Urinary bladder (tissue), 4 donors: ENCODE data around the gene BCL2L14. TPM values are rescaled to one million over a fixed set of nuclear protein-coding genes. Genes with fewer than 3 reads are reported as not detected.

Experiments
- DNase-seq: peaks from one replicate; pipeline ENCODE4 v3.0.0-alpha.2; 2015; ENCODE audit errors: extremely low spot score
- H3K27ac ChIP-seq: one replicate; pipeline ENCODE4 v1.5.1; 2013; ENCODE audit warnings: low read depth, mild to moderate bottlenecking, moderate library complexity
- H3K36me3 ChIP-seq: one replicate; pipeline ENCODE4 v1.6.1; 2013; ENCODE audit warnings: mild to moderate bottlenecking, moderate library complexity; ENCODE audit not compliant: insufficient read depth
- H3K4me1 ChIP-seq: one replicate; pipeline ENCODE4 v1.6.1; 2013; ENCODE audit warnings: mild to moderate bottlenecking, moderate library complexity; ENCODE audit not compliant: insufficient read depth
- H3K4me3 ChIP-seq: one replicate; pipeline ENCODE4 v1.5.1; 2013; ENCODE audit warnings: low read depth, low read length
- WGBS: extraction: QIAGEN DNeasy Blood & Tissue Kit; methylation state at CpG from one replicate; pipeline ENCODE4 v1.1.7; 2013; 5-methylcytosine and 5-hydroxymethylcytosine counted together
- polyA plus RNA-seq: library from polyadenylated mRNA; stranded (reverse); fragments of 200-250 nt; gene quantifications from one replicate; pipeline ENCODE4 v1.2.3, GENCODE V29; 2013
- total RNA-seq: library from RNA; depleted of rRNA; stranded (reverse); fragments of >200 nt; gene quantifications from one replicate; pipeline ENCODE4 v1.2.3, GENCODE V29; 2014
- donor health status: healthy with polysubstance abuse.
- donor health status: healthy.

BCL2L14 gene
- total and polyA plus RNA-seq, 2 donors, result 0.63 to 3.4 TPM

- Histone ChIP-seq H3K36me3 (no peaks in the 10 kb centered on the region), H3K4me1 (no peaks in the 10 kb centered on the region), H3K4me3 (no peak overlapping the region), H3K27ac (no peak overlapping the region)
- 82% methylated on average over 5 of the region's 5 CpGs for WGBS
- no peak for DNase-seq
Observed at GRCh38 chr12:12079291-12079690, 8.6 kb downstream of the BCL2L14 start.

- Histone ChIP-seq H3K36me3 (no peaks in the 10 kb centered on the region), H3K27ac (no peak overlapping the region), H3K4me1 (no peaks in the 10 kb centered on the region), H3K4me3 (no peak overlapping the region)
- 79% methylated on average over 3 of the region's 3 CpGs for WGBS
- DNase-seq, result no peak
Observed at GRCh38 chr12:12081836-12082497, 11.2 kb downstream of the BCL2L14 start.

- H3K36me3 ChIP-seq, result no peaks in the 10 kb centered on the region
- DNase-seq, result no peak
- no peaks in the 10 kb centered on the region for H3K4me1 ChIP-seq
- WGBS, result 94% methylated on average over 8 of the region's 8 CpGs
- no peak overlapping the region for H3K4me3 ChIP-seq
- no peak overlapping the region for H3K27ac ChIP-seq
Observed at GRCh38 chr12:12083688-12084087, 12.9 kb downstream of the BCL2L14 start.

GRCh38 chr12:12086362-12086761 lies 15.6 kb downstream of the BCL2L14 start:
- no peaks in the 10 kb centered on the region for H3K4me1 ChIP-seq
- 72% methylated on average over 5 of the region's 5 CpGs for WGBS
- H3K27ac ChIP-seq, result no peak overlapping the region
- no peak overlapping the region for H3K4me3 ChIP-seq
- no peaks in the 10 kb centered on the region for H3K36me3 ChIP-seq
- no peak for DNase-seq

DNA sequence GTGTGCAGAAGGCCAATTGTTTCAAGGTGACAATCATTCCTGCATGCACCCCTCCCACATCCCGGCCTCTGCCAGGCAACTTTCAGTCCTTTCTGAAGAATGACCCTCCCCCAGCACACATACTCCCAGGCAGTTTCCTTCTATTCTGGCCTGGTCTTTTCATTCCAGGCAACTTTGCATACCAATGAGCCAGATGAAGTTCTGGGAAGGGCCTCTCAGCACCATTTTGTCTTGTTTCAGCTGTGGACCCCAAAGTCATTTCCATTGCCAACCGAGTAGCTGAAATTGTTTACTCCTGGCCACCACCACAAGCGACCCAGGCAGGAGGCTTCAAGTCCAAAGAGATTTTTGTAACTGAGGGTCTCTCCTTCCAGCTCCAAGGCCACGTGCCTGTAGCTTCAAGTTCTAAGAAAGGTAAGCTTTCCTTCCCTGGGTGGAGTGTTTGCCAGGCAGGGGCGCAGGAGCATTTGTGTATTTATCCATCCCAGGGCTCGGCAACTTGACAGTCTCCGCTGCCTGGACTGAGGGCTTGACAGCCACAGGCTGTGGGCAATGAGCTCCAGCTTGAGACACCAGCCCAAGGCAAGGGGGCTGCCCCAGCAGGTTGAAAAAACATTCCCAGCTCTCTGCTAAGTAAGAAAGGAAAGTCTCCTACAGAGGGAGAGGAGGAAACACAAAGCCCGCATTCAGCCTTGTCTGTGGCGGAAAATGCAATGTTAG lies 16.4 kb downstream of the BCL2L14 start:
- Histone ChIP-seq H3K4me1 (no peaks in the 10 kb centered on the region), H3K36me3 (no peaks in the 10 kb centered on the region), H3K4me3 (no peak overlapping the region), H3K27ac (no peak overlapping the region)
- WGBS, result 87% methylated on average over 9 of the region's 9 CpGs
- DNase-seq, result no peak

DNA sequence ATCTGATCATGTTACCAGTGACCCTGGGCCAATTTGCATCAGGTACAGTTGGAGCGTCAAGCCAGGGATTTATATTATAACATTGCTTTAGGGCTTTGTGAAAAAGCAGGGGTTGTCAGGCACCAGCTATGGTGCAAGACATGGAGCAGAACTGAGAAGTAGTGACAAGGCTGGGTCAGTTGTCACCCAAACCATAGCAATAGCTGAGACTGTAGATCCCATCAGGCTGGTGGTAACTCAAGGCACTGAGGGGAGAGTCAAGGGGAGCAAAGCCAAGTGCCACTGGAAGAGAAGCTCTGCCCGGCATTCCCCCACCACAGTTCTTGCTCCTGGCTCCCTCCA lies 16.9 kb downstream of the BCL2L14 start:
- Histone ChIP-seq H3K27ac (no peak overlapping the region), H3K36me3 (no peaks in the 10 kb centered on the region), H3K4me1 (no peaks in the 10 kb centered on the region), H3K4me3 (no peak overlapping the region)
- WGBS, result 93% methylated on average over 2 of the region's 2 CpGs
- no peak for DNase-seq

- Histone ChIP-seq H3K27ac (no peak overlapping the region), H3K4me1 (no peaks in the 10 kb centered on the region), H3K4me3 (no peak overlapping the region), H3K36me3 (no peaks in the 10 kb centered on the region)
- DNase-seq, result no peak
- 94% methylated on average over 10 of the region's 10 CpGs for WGBS
Observed at GRCh38 chr12:12088147-12088546, 17.4 kb downstream of the BCL2L14 start.

DNA sequence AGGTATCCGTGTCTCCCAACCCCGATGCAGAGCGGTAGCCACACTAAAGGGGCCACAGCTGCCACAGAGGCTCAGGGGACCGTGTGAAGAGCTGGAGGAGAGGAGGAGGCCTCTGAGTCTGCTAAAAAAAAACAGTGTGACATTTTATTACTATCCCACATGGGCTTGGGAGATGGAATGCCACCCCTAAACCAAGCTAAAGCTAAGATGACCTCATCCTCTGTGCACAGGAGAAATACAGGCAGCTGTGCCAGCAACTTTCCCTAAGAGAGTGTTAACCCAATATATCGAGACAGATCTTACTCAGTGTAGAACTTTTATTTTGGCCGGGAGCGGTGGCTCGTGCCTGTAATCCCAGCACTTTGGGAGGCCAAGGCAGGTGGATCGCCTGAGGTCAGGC lies 18.0 kb downstream of the BCL2L14 start:
- DNase-seq, result no peak
- no peak overlapping the region for H3K4me3 ChIP-seq
- no peaks in the 10 kb centered on the region for H3K4me1 ChIP-seq
- WGBS, result 77% methylated on average over 9 of the region's 9 CpGs
- no peaks in the 10 kb centered on the region for H3K36me3 ChIP-seq
- H3K27ac ChIP-seq, result no peak overlapping the region

DNA sequence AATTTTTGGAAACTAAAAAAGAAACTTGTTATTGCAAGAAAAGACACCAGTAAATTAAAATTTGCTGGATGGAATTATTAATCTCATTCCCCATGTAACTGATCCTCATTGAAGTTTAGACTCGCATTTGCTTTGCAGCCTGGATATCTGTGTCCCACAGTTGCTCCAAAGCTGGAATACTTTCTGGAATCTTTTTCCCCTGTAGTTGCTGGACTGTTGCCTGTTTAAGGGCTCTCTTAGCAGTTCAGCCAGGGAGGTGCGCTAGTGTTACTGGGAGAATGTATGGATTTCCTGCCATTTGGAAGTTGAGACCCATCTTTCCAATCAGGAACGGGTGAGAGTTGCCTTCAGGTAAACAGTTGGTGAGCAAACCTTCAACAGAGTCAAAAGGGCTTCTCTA lies 20.3 kb downstream of the BCL2L14 start:
- Histone ChIP-seq H3K4me3 (no peak overlapping the region), H3K27ac (no peak overlapping the region), H3K4me1 (no peaks in the 10 kb centered on the region), H3K36me3 (no peaks in the 10 kb centered on the region)
- WGBS, result 76% methylated on average over 3 of the region's 3 CpGs
- no peak for DNase-seq

DNA sequence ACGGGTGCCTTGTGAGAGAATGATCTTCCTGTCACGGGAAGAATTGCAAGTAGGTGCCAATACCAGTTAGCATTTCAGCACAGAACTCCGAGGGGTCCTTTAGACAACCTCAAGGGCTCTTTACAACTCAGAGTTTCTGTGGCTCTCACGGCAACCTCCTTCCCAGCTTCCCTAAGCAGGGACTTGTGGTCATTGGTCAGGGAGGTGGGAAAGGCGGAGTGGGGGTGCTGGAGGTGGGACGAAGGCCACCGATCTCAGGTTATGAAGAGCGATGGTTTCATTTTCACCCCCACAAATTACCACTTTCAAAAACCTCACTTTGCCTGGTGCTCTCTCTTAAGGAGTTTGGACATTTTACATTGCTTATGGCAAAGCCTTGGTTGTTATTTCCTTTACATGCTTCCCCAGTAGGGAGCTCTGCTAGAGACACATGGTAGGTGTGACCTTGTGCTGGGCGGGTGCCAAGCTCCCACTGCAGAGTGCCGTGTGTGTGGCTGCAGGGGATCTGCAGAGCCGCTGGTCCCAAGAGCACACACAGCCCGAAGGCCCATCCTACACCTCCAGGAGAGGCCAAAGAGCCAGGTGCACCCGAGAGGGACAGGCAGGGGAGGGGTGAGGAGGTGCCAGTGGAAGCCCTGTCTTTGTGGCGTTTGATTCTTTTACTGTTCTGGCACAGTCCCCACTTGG lies 21.4 kb downstream of the BCL2L14 start:
- DNase-seq, result no peak
- WGBS, result 73% methylated on average over 14 of the region's 14 CpGs
- no peaks in the 10 kb centered on the region for H3K36me3 ChIP-seq
- H3K4me1 ChIP-seq, result no peaks in the 10 kb centered on the region
- H3K4me3 ChIP-seq, result no peak overlapping the region
- no peak overlapping the region for H3K27ac ChIP-seq

GRCh38 chr12:12094481-12094880 lies 23.7 kb downstream of the BCL2L14 start:
- H3K27ac ChIP-seq, result no peak overlapping the region
- 80% methylated on average over 4 of the region's 4 CpGs for WGBS
- no peak for DNase-seq
- no peak overlapping the region for H3K4me3 ChIP-seq
- H3K4me1 ChIP-seq, result no peaks in the 10 kb centered on the region
- no peaks in the 10 kb centered on the region for H3K36me3 ChIP-seq

DNA sequence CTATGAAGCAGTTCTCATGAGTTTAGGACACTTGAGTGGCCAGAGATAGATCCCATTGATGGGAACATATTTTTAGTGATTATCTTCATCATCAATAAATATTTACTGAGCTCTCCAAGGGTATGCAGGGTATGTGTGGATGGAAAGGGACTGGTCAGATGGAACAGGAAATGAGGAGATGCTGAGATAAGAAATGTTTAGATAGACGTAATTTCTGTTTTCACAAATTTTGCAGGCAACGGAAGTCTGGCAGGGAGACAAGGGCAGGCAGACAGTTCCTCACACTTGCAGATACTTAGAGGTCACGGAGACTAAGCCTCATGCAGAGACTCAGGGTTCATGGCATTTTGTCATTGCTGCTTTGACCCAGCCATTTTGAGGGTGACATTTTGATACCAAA lies 24.3 kb downstream of the BCL2L14 start:
- DNase-seq, result no peak
- Histone ChIP-seq H3K4me3 (no peak overlapping the region), H3K36me3 (no peaks in the 10 kb centered on the region), H3K4me1 (no peaks in the 10 kb centered on the region), H3K27ac (no peak overlapping the region)
- WGBS, result 48% methylated on average over 3 of the region's 3 CpGs

- no peaks in the 10 kb centered on the region for H3K36me3 ChIP-seq
- DNase-seq, result no peak
- H3K4me3 ChIP-seq, result no peak overlapping the region
- no peaks in the 10 kb centered on the region for H3K4me1 ChIP-seq
- whole genome bisulfite sequencing, result 76% methylated on average over 6 of the region's 6 CpGs
- H3K27ac ChIP-seq, result no peak overlapping the region
Observed at GRCh38 chr12:12097891-12098690, 27.4 kb downstream of the BCL2L14 start.

GRCh38 chr12:12098691-12099015 lies 27.9 kb downstream of the BCL2L14 start:
- Histone ChIP-seq H3K36me3 (no peaks in the 10 kb centered on the region), H3K4me3 (no peak overlapping the region), H3K4me1 (no peaks in the 10 kb centered on the region), H3K27ac (no peak overlapping the region)
- WGBS, result 76% methylated on average over 3 of the region's 3 CpGs
- no peak for DNase-seq
